WI38 (cell line): ENCODE measurements around the gene SOD2.
A peak's percentile ranks its signal among the peaks of the same experiment; 100 is the strongest.
"Not testable (repeated sequence)": the region's sequence is repeated elsewhere in the genome, so short reads cannot be mapped to it uniquely, and the experiment has no call there.

Experiments used
- H3K4me3 ChIP-seq: 2 replicates; pipeline ENCODE4 v1.5.1; 2011; ENCODE audit warnings: low read depth, mild to moderate bottlenecking, control low read depth, low read length
- CTCF ChIP-seq: IDR thresholded peaks from 2 replicates; pipeline ENCODE4 v1.5.1; 2012; ENCODE audit warnings: low read depth, mild to moderate bottlenecking, control low read depth, low read length

The SOD2 gene

GRCh38 chr6:159693128-159693893 is at the start of gene SOD2:
SOD2 (minus strand) TSS chr6:159693241; CDS start chr6:159693167, 74 bp downstream.
- H3K4me3 ChIP-seq, result peak within 1 kb of the TSS; percentile 66
- no peak for TF ChIP-seq CTCF

GRCh38 chr6:159742165-159742564 is 49.1 kb upstream of the SOD2 start:
- no peak for TF ChIP-seq CTCF
- H3K4me3 ChIP-seq, result no peak overlapping the region

GRCh38 chr6:159739341-159739740 is 46.3 kb upstream of the SOD2 start:
- H3K4me3 ChIP-seq, result no peak overlapping the region
- TF ChIP-seq CTCF, result no peak

- no peak overlapping the region for H3K4me3 ChIP-seq
- no peak for TF ChIP-seq CTCF
These were observed 43.9 kb upstream of the SOD2 start for GRCh38 chr6:159736908-159737307.

GRCh38 chr6:159733395-159733794 is 40.4 kb upstream of the SOD2 start:
- not testable (repeated sequence) for H3K4me3 ChIP-seq

GRCh38 chr6:159732550-159732949 is 39.5 kb upstream of the SOD2 start:
- not testable (repeated sequence) for H3K4me3 ChIP-seq

- TF ChIP-seq CTCF, result no peak
- H3K4me3 ChIP-seq, result no peak overlapping the region
These were observed 37.3 kb upstream of the SOD2 start for GRCh38 chr6:159730332-159730676.

- H3K4me3 ChIP-seq, result peak overlapping the region; percentile 87
- no peak for TF ChIP-seq CTCF
These were observed 36.7 kb upstream of the SOD2 start for GRCh38 chr6:159729598-159730331.
